Panc1 (cell line): ENCODE data around the gene TRAPPC13.

Experiments used
- POLR2AphosphoS5 ChIP-seq: IDR thresholded peaks from 2 replicates; pipeline ENCODE4 v1.6.1; 2012; ENCODE audit warnings: mild to moderate bottlenecking, low read depth, low read length, moderate library complexity
- REST ChIP-seq, 2 experiments: IDR thresholded peaks; 2 replicates each; pipeline ENCODE4 v1.6.1; 2011 to 2012; ENCODE audit warnings: low read depth in 2 of 2, control low read depth in 1 of 2, low read length in 1 of 2, mild to moderate bottlenecking in 1 of 2, moderate library complexity in 1 of 2; ENCODE audit not compliant: insufficient read depth in 1 of 2

GRCh38 chr5:65663804-65664521 is 39.1 kb downstream of the TRAPPC13 start:
- TF ChIP-seq POLR2AphosphoS5 (no peak), REST (IDR thresholded peaks at IDR 0.05; ENCODE audit: insufficient read depth in 1 of 2, low read depth in 2 of 2, low read length in 1 of 2) (no peak)
